OCI-LY7 (cell line): ENCODE data around the gene BSPRY. TPM values are rescaled to one million over a fixed set of nuclear protein-coding genes. Genes with fewer than 3 reads are reported as not detected.

ENCODE experiments used
- BruUV-seq: library from RNA; stranded (reverse); fragments of 400-500 nt; replicated peaks from 2 replicates; lab custom pipeline; 2021; lab: Mats Ljungman, UMichigan
- CTCF ChIA-PET: fragments of 300-600 bp; sonication (Branson Sonifier 250); formaldehyde crosslinking; loops from one replicate; lab custom pipeline; 2022; ENCODE audit warnings: antibody characterized with exemption; ENCODE audit not compliant: unreplicated experiment; lab: Charles Lee
- POLR2A ChIA-PET: fragments of 300-600 bp; sonication (Branson Sonifier 250); formaldehyde crosslinking; loops from one replicate; lab custom pipeline; 2022; ENCODE audit warnings: antibody characterized with exemption; lab: Charles Lee
- DNase-seq: peaks from one replicate; pipeline ENCODE4 v3.0.0-alpha.2; 2015; ENCODE audit warnings: low spot score
- H2AFZ ChIP-seq: fragments of 200-600 bp; sonication (generic), shearing (Covaris generic); 2 replicates; pipeline ENCODE4 v1.6.1; 2014; ENCODE audit warnings: mild to moderate bottlenecking, antibody characterized with exemption, low read length, moderate library complexity
- H3K27ac ChIP-seq: fragments of 200-600 bp; sonication (generic); 2 replicates; pipeline ENCODE4 v1.5.1; 2014; ENCODE audit warnings: mixed run types, low read depth, mild to moderate bottlenecking, moderate library complexity, low read length, inconsistent platforms; ENCODE audit not compliant: poor library complexity, severe bottlenecking
- H3K36me3 ChIP-seq: fragments of 200-600 bp; sonication (generic); 2 replicates; pipeline ENCODE4 v1.6.1; 2014; ENCODE audit warnings: mild to moderate bottlenecking, antibody characterized with exemption, low read length, moderate library complexity, mixed read lengths; ENCODE audit not compliant: insufficient read depth
- H3K4me1 ChIP-seq: fragments of 200-600 bp; sonication (generic); 2 replicates; pipeline ENCODE4 v1.5.1; 2014; ENCODE audit warnings: mild to moderate bottlenecking, low read length; ENCODE audit not compliant: insufficient read depth, poor library complexity, severe bottlenecking
- H3K4me2 ChIP-seq: fragments of 200-600 bp; sonication (generic); 2 replicates; pipeline ENCODE4 v1.6.1; 2014; ENCODE audit warnings: mild to moderate bottlenecking, low read length
- H3K4me3 ChIP-seq: fragments of 200-600 bp; sonication (generic); 2 replicates; pipeline ENCODE4 v1.5.1; 2014; ENCODE audit warnings: mild to moderate bottlenecking, low read depth, low read length; ENCODE audit not compliant: poor library complexity, severe bottlenecking
- H3K79me2 ChIP-seq: fragments of 200-600 bp; sonication (generic); 2 replicates; pipeline ENCODE4 v1.6.1; 2016; ENCODE audit warnings: low read depth, mild to moderate bottlenecking, low read length, moderate library complexity, mixed read lengths; ENCODE audit not compliant: insufficient read depth
- H3K9me2 ChIP-seq: fragments of 200-600 bp; sonication (generic); 2 replicates; pipeline ENCODE4 v1.6.1; 2016; ENCODE audit warnings: mild to moderate bottlenecking, low read length, mixed read lengths; ENCODE audit not compliant: insufficient read depth
- H3K9me3 ChIP-seq: fragments of 200-600 bp; sonication (generic); 2 replicates; pipeline ENCODE4 v1.6.1; 2014; ENCODE audit warnings: mild to moderate bottlenecking, mixed run types, low read length, mixed read lengths
- H4K20me1 ChIP-seq: fragments of 200-600 bp; sonication (generic); 2 replicates; pipeline ENCODE4 v1.6.1; 2014; ENCODE audit warnings: mild to moderate bottlenecking, antibody characterized with exemption, low read length, moderate library complexity, mixed read lengths; ENCODE audit not compliant: insufficient read depth
- CTCF ChIP-seq: fragments of 200-600 bp; sonication (generic); conservative IDR thresholded peaks from 2 replicates; pipeline ENCODE4 v1.5.1; 2014; ENCODE audit warnings: mild to moderate bottlenecking, antibody characterized with exemption, low read length, moderate library complexity, mixed read lengths
- EZH2phosphoT487 ChIP-seq: fragments of 200-600 bp; sonication (generic); IDR thresholded peaks from 2 replicates; pipeline ENCODE4 v1.6.1; 2018; ENCODE audit warnings: low read depth, borderline replicate concordance, mild to moderate bottlenecking, mixed run types, antibody characterized with exemption, low read length, moderate library complexity, mixed read lengths
- intact Hi-C: fragments of 100-400 bp; cut with micrococcal nuclease; formaldehyde crosslinking; loops from one replicate; pipeline ENCODE4 v1.10.0; 2022; ENCODE audit not compliant: unreplicated experiment
- total RNA-seq, 2 experiments: library from RNA; depleted of rRNA in 1 of 2; stranded (reverse); fragments of >200 nt in 1 of 2; shearing (Covaris generic) in 1 of 2; gene quantifications; 2 replicates each; pipeline ENCODE4 v1.2.3, GENCODE V29; 2014 to 2022

Gene BSPRY
- total RNA-seq, 2 experiments from 2014 or later: 0.54 to 0.82 TPM

- no peak for DNase-seq
- intact Hi-C loops: no loop called here
- no peaks in the 10 kb centered on the region for H3K79me2 ChIP-seq
- POLR2A ChIA-PET: interaction anchor here (1.1 to 1.4 kb wide), 2 partner anchors 9 to 28 kb away, joined by 3 to 4 read pairs; no protein-coding TSS in a partner anchor
- no peak overlapping the region for H2AFZ ChIP-seq
- no peak overlapping the region for H3K4me3 ChIP-seq
- H3K9me3 ChIP-seq: no peaks in the 10 kb centered on the region
- CTCF ChIA-PET: no interaction called here
- H3K9me2 ChIP-seq: no peaks in the 10 kb centered on the region
- BruUV-seq: no TSS peak
- peaks cover 24% of the 10 kb centered on the region; the same call in 1 of the 2 replicates for H3K36me3 ChIP-seq
- peaks cover 14% of the 10 kb centered on the region for H3K4me1 ChIP-seq
- H3K27ac ChIP-seq: no peak overlapping the region
- no peaks in the 10 kb centered on the region for H4K20me1 ChIP-seq
- H3K4me2 ChIP-seq: no peak overlapping the region
- TF ChIP-seq EZH2phosphoT487: no peak
Measured at GRCh38 chr9:113373256-113373655, 23.9 kb downstream of the BSPRY start.

- peaks cover 14% of the 10 kb centered on the region for H3K4me1 ChIP-seq
- BruUV-seq: no TSS peak
- no peak overlapping the region for H3K27ac ChIP-seq
- TF ChIP-seq CTCF (no peak), EZH2phosphoT487 (no peak)
- intact Hi-C loops: no loop called here
- ChIA-PET POLR2A (interaction anchor here (1.1 to 1.4 kb wide), 2 partner anchors 9 to 29 kb away, joined by 3 to 4 read pairs; no protein-coding TSS in a partner anchor), CTCF (no interaction called here)
- peaks cover 24% of the 10 kb centered on the region; the same call in 1 of the 2 replicates for H3K36me3 ChIP-seq
- no peak overlapping the region for H2AFZ ChIP-seq
- no peak overlapping the region for H3K4me3 ChIP-seq
- H3K79me2 ChIP-seq: no peaks in the 10 kb centered on the region
- no peaks in the 10 kb centered on the region for H3K9me3 ChIP-seq
- no peaks in the 10 kb centered on the region for H3K9me2 ChIP-seq
- no peak for DNase-seq
- no peak overlapping the region for H3K4me2 ChIP-seq
- no peaks in the 10 kb centered on the region for H4K20me1 ChIP-seq
Measured at GRCh38 chr9:113373676-113374392, 24.5 kb downstream of the BSPRY start.

DNA sequence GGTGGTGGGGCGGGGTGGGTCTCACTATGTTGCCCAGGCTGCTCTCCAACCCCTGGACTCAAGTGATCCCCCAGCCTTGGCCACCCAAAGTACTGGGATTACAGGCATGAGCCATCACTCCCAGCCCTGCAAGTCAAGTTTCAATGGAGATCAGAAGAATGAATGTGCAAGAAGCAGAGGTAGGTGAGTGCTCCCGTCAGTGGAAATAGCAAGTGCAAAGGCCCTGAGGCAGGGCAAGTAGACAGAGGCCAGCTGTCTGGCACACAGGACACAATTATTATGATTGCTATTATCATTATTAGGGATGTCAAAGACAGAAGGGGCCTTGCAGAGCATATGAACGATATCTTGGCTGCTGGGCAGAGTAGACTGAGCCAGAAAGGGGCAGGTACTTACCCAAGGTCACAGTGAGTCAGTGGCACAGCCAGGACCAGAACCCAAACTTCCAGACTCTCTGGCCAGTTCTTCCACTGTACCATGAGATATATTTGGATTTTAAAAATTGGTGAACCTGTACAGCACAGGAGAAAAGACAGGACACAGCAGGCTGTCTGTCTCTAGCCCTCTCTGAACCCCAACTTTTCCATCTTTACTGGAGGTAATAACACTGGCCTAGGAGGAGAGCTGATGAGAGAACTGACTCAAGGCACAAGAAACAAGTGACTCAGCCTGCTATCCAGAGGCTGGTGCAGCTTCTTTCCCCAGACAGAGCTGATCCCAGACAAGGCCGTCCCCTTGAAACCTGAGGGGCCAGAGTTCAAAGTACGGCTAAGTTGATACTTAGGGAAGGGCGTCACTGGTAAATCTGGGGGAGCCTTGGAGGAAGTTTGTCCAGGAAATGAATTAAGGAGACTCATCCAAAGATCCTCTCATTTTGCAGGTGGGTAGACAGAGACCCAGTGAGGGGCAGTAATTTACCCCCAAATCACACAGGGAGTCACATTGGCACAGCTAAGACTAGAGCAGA lies 26.0 kb downstream of the BSPRY start:
- H3K27ac ChIP-seq: no peak overlapping the region
- no peaks in the 10 kb centered on the region for H3K79me2 ChIP-seq
- ChIA-PET CTCF (no interaction called here), POLR2A (interaction anchor here (1.0 to 1.2 kb wide), 4 partner anchors 11 to 28 kb away, joined by 3 to 6 read pairs (median 3); no protein-coding TSS in a partner anchor)
- H4K20me1 ChIP-seq: no peaks in the 10 kb centered on the region
- no peak overlapping the region for H2AFZ ChIP-seq
- H3K9me3 ChIP-seq: no peaks in the 10 kb centered on the region
- peaks cover 24% of the 10 kb centered on the region; the same call in 1 of the 2 replicates for H3K36me3 ChIP-seq
- H3K9me2 ChIP-seq: no peaks in the 10 kb centered on the region
- TF ChIP-seq EZH2phosphoT487 (no peak), CTCF (no peak)
- peak overlapping the region; percentile 95 for H3K4me2 ChIP-seq
- no peak for DNase-seq
- intact Hi-C loops: loop anchor here (2.0 kb wide), 1 partner anchor 35 kb away; the partner anchor contains the start of genes C9orf43 and POLE3
- BruUV-seq: TSS peak; percentile 86
- peak overlapping the region; percentile 76 for H3K4me3 ChIP-seq
- peaks cover 14% of the 10 kb centered on the region for H3K4me1 ChIP-seq
